NCI-H1417 (cell line): Measurements from ENCODE around the gene ATP5F1D.

ENCODE experiments used
- DNase-seq, 3 experiments: peaks; one replicate each; lab custom pipeline; 2025; lab: John Stamatoyannopoulos, UW

Gene ATP5F1D

GRCh38 chr19:1233115-1233667 lies 8.4 kb upstream of the ATP5F1D start:
- DNase-seq = no peak

GRCh38 chr19:1234051-1234954 lies 7.2 kb upstream of the ATP5F1D start:
- DNase-seq = no peak

GRCh38 chr19:1234955-1235380 lies 6.6 kb upstream of the ATP5F1D start:
- DNase-seq = no peak

GRCh38 chr19:1235625-1236538 lies 5.7 kb upstream of the ATP5F1D start:
- DNase-seq = peak in 1 of 3 experiments; percentile 71

GRCh38 chr19:1236576-1236975 lies 5.0 kb upstream of the ATP5F1D start:
- DNase-seq = peak in 2 of 3 experiments; percentile 70 to 78

GRCh38 chr19:1237027-1237659 lies 4.4 kb upstream of the ATP5F1D start:
- peak in 2 of 3 experiments; percentile 50 to 71 for DNase-seq

GRCh38 chr19:1237754-1238368 lies 3.7 kb upstream of the ATP5F1D start, which contains the start of gene CBARP:
TSS of gene CBARP (minus strand) at chr19:1238005. CDS start at chr19:1236100, 1,905 bp downstream.
- peak; percentile 28 to 54 (median 54) for DNase-seq

GRCh38 chr19:1238369-1239303 lies 2.9 kb upstream of the ATP5F1D start:
- DNase-seq = no peak

GRCh38 chr19:1239420-1239795 lies 2.1 kb upstream of the ATP5F1D start:
- no peak for DNase-seq

- peak; percentile 94 to 97 (median 95) for DNase-seq
These were observed 1.5 kb upstream of the ATP5F1D start for GRCh38 chr19:1239796-1240737.

- no peak for DNase-seq
These were observed 626 bp upstream of the ATP5F1D start for GRCh38 chr19:1240925-1241324.

GRCh38 chr19:1243768-1244692 lies 2.5 kb downstream of the ATP5F1D start:
- DNase-seq = peak; percentile 54 to 78 (median 65)

GRCh38 chr19:1244693-1245451 lies 3.3 kb downstream of the ATP5F1D start:
- no peak for DNase-seq

GRCh38 chr19:1245494-1246264 lies 4.1 kb downstream of the ATP5F1D start:
- DNase-seq = no peak

GRCh38 chr19:1246265-1247087 lies 4.9 kb downstream of the ATP5F1D start:
- DNase-seq = peak in 1 of 3 experiments; percentile 40
